PC-9 (cell line): ENCODE data around the gene CTSF.

Source experiments
- EZH2 ChIP-seq: fragments of 200-600 bp; sonication (generic); IDR thresholded peaks from 2 replicates; pipeline ENCODE4 v1.8.0; 2017; ENCODE audit warnings: antibody characterized with exemption, low read depth
- TF ChIP-seq, protein P1 (sequence below): fragments of 200-600 bp; sonication (generic); conservative IDR thresholded peaks from 2 replicates; pipeline ENCODE4 v1.6.1; 2017; ENCODE audit warnings: mixed run types, antibody characterized with exemption, mild to moderate bottlenecking, moderate library complexity

DNA sequence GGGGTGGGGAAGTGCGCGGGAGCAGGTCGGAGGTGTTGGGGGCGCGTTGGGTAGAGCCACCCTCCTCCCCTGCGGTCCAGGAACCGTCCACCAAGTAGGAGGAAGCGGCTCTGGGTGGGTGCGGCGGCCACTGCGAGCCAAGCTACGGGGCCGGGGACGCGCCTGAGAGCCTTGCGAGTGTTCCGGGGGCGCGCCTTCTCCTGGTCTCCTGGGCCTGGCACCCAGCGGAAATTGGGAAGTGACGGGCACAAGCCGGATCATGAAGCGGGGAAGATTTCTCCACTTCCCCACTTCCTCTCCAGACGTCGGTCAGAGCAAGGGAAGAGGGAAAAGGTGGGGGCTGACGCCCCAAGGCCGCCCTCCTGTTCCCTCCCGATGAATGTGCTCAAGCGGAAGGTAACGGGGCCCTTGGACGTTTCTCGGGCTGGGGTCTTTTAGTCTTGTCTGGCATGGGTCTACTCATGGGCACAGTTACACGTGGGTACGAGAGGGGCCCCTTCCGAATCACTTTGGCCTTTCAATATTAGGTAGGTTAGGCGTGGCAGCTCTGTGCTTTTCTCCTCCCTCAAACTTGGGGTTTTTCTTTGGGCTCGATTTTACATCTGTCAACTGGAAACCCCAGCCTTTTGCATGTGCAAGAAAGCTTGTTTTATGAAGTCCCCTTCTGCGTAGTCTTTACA lies 48.9 kb upstream of the CTSF start:
- TF ChIP-seq, protein P1, sequence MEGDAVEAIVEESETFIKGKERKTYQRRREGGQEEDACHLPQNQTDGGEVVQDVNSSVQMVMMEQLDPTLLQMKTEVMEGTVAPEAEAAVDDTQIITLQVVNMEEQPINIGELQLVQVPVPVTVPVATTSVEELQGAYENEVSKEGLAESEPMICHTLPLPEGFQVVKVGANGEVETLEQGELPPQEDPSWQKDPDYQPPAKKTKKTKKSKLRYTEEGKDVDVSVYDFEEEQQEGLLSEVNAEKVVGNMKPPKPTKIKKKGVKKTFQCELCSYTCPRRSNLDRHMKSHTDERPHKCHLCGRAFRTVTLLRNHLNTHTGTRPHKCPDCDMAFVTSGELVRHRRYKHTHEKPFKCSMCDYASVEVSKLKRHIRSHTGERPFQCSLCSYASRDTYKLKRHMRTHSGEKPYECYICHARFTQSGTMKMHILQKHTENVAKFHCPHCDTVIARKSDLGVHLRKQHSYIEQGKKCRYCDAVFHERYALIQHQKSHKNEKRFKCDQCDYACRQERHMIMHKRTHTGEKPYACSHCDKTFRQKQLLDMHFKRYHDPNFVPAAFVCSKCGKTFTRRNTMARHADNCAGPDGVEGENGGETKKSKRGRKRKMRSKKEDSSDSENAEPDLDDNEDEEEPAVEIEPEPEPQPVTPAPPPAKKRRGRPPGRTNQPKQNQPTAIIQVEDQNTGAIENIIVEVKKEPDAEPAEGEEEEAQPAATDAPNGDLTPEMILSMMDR = no peak
- TF ChIP-seq EZH2 = no peak
